HG03342 (cell line): Measurements from ENCODE around the gene BUB3.

ENCODE experiments used
- ATAC-seq: cut with Tn5 transposase; IDR thresholded peaks from one replicate; pipeline ENCODE4 v1.9.1; 2021; ENCODE audit warnings: mild to moderate bottlenecking, moderate library complexity; ENCODE audit not compliant: unreplicated experiment

BUB3 gene

GRCh38 chr10:123202506-123202905 lies 48.3 kb downstream of the BUB3 start:
- no peak for ATAC-seq

GRCh38 chr10:123203393-123204126 lies 49.4 kb downstream of the BUB3 start:
- no peak for ATAC-seq

GRCh38 chr10:123204127-123204461 lies 49.9 kb downstream of the BUB3 start:
- no peak for ATAC-seq

GRCh38 chr10:123205041-123205440 lies 50.8 kb downstream of the BUB3 start:
- no peak for ATAC-seq

- no peak for ATAC-seq
These were observed 57.9 kb downstream of the BUB3 start for GRCh38 chr10:123212063-123212462.

GRCh38 chr10:123212640-123213039 lies 58.4 kb downstream of the BUB3 start:
- no peak for ATAC-seq

- ATAC-seq: no peak
These were observed 59.0 kb downstream of the BUB3 start for GRCh38 chr10:123213192-123213591.
